B cell (primary cell): Measurements from ENCODE around the gene FGD1. TPM values are rescaled to one million over a fixed set of nuclear protein-coding genes. Genes with fewer than 3 reads are reported as not detected.

Experiments used
- ATAC-seq: fragments of 200-7000 bp; cut with Tn5 transposase; one replicate; pipeline ENCODE4 v1.10.0; 2021; ENCODE audit warnings: low read depth, mild to moderate bottlenecking, moderate number of reproducible peaks, moderate library complexity
- CTCF ChIA-PET: fragments of 350-600 bp; sonication (Branson Sonifier 250); formaldehyde crosslinking; loops from one replicate; lab custom pipeline; 2021; ENCODE audit warnings: antibody characterized with exemption, inconsistent platforms; lab: Charles Lee
- POLR2A ChIA-PET: fragments of 350-600 bp; sonication (Branson Sonifier 250); formaldehyde crosslinking; loops from one replicate; lab custom pipeline; 2021; ENCODE audit warnings: antibody characterized with exemption; lab: Charles Lee
- DNase-seq: peaks from one replicate; pipeline ENCODE4 v3.0.0; 2013
- H2AFZ ChIP-seq: 2 replicates; pipeline ENCODE4 v1.6.1; 2012; ENCODE audit warnings: mild to moderate bottlenecking, low read depth, low read length; ENCODE audit not compliant: insufficient read depth, poor library complexity, severe bottlenecking
- H3K27ac ChIP-seq, 2 donors: 1 replicate in 1 of 2; 2 replicates in 1 of 2; pipeline ENCODE4 v1.5.1; 2012 to 2013; ENCODE audit warnings: low read length in 2 of 2, mild to moderate bottlenecking in 2 of 2, moderate library complexity in 1 of 2
- H3K27me3 ChIP-seq, 4 experiments: fragments of 200-600 bp in 1 of 4; sonication (generic) in 1 of 4; replicated peaks in 1 of 4; 1 replicate in 2 of 4; 2 replicates in 2 of 4; pipeline versions ENCODE4 v1.6.1 to v1.7.0; 2013 to 2016; ENCODE audit warnings: low read length in 3 of 4, mild to moderate bottlenecking in 2 of 4, mixed read lengths in 1 of 4, moderate library complexity in 1 of 4; ENCODE audit not compliant: insufficient read depth in 4 of 4, control insufficient read depth in 3 of 4; ENCODE audit errors: control extremely low read depth in 1 of 4
- H3K36me3 ChIP-seq, 2 experiments: replicated peaks in 1 of 2; 1 replicate in 1 of 2; 2 replicates in 1 of 2; pipeline versions ENCODE4 v1.6.1 to v1.7.1; 2013; ENCODE audit warnings: low read length in 1 of 2; ENCODE audit not compliant: insufficient read depth in 2 of 2, control insufficient read depth in 1 of 2; ENCODE audit errors: control extremely low read depth in 1 of 2, extremely low read depth in 1 of 2
- H3K4me1 ChIP-seq, 2 donors: fragments of 200-600 bp in 1 of 2; sonication (generic) in 1 of 2; 1 replicate in 1 of 2; 2 replicates in 1 of 2; pipeline versions ENCODE4 v1.5.1 to v1.6.1; 2013 to 2017; ENCODE audit warnings: low read length in 2 of 2; ENCODE audit not compliant: control insufficient read depth in 2 of 2, insufficient read depth in 2 of 2
- H3K4me2 ChIP-seq: replicated peaks from 2 replicates; pipeline ENCODE3; 2012; ENCODE audit warnings: mild to moderate bottlenecking, low read depth, low read length; ENCODE audit not compliant: poor library complexity, severe bottlenecking
- H3K4me3 ChIP-seq, 5 experiments: fragments of 200-600 bp in 1 of 5; sonication (generic) in 1 of 5; 1 replicate in 3 of 5; 2 replicates in 2 of 5; pipeline versions ENCODE4 v1.5.1 to v1.7.0; 2011 to 2016; ENCODE audit warnings: low read length in 4 of 5, mild to moderate bottlenecking in 4 of 5, low read depth in 2 of 5, control low read depth in 1 of 5, moderate library complexity in 1 of 5; ENCODE audit not compliant: insufficient read depth in 1 of 5; ENCODE audit errors: control extremely low read depth in 1 of 5, extremely low read depth in 1 of 5
- H3K79me2 ChIP-seq: fragments of 200-600 bp; sonication (generic); one replicate; pipeline ENCODE4 v1.6.0; 2016; ENCODE audit warnings: low read length; ENCODE audit not compliant: control insufficient read depth, insufficient read depth
- H3K9ac ChIP-seq: fragments of 200-600 bp; sonication (generic); 2 replicates; pipeline ENCODE4 v1.6.1; 2017; ENCODE audit warnings: mild to moderate bottlenecking, low read length, moderate library complexity
- H3K9me3 ChIP-seq, 3 donors: one replicate each; pipeline versions ENCODE4 v1.6.1 to v1.7.1; 2013; ENCODE audit warnings: low read length in 2 of 3; ENCODE audit not compliant: control insufficient read depth in 2 of 3, insufficient read depth in 1 of 3; ENCODE audit errors: control extremely low read depth in 1 of 3
- H4K20me1 ChIP-seq: 2 replicates; pipeline ENCODE4 v1.6.0; 2012; ENCODE audit warnings: mild to moderate bottlenecking, low read length; ENCODE audit not compliant: insufficient read depth, control insufficient read depth, poor library complexity, severe bottlenecking
- H3K27ac Mint-ChIP-seq: one replicate; pipeline ENCODE4 v1.8.0; 2021; ENCODE audit warnings: mixed read lengths
- H3K27me3 Mint-ChIP-seq: one replicate; pipeline ENCODE4 v1.8.0; 2021; ENCODE audit warnings: mixed read lengths
- H3K4me1 Mint-ChIP-seq: one replicate; pipeline ENCODE4 v1.8.0; 2021; ENCODE audit warnings: mixed read lengths
- H3K4me3 Mint-ChIP-seq: one replicate; pipeline ENCODE4 v1.8.0; 2021; ENCODE audit warnings: mixed read lengths
- H3K9me3 Mint-ChIP-seq: one replicate; pipeline ENCODE4 v1.8.0; 2022; ENCODE audit warnings: mixed read lengths; ENCODE audit not compliant: insufficient read depth
- EZH2 ChIP-seq: IDR thresholded peaks from 2 replicates; pipeline ENCODE4 v1.6.1; 2012; ENCODE audit warnings: borderline replicate concordance, low read depth, mild to moderate bottlenecking, moderate library complexity, low read length; ENCODE audit not compliant: insufficient read depth, poor library complexity, severe bottlenecking
- WGBS: methylation state at CpG from one replicate; pipeline ENCODE4 v1.1.5; 2013; ENCODE audit warnings: missing lambda C conversion rate; ENCODE audit not compliant: insufficient coverage; 5-methylcytosine and 5-hydroxymethylcytosine counted together
- intact Hi-C: fragments of 100-400 bp; cut with micrococcal nuclease; formaldehyde crosslinking; loops from one replicate; pipeline ENCODE4 v1.10.0; 2022
- polyA plus RNA-seq: library from polyadenylated mRNA; depleted of rRNA; stranded (reverse); fragments of >200 nt; gene quantifications from 2 replicates; pipeline ENCODE4 v1.2.3, GENCODE V29; 2012
- total RNA-seq, 2 donors: library from RNA; stranded (reverse); fragments of 120-200 nt in 1 of 2; gene quantifications; 1 replicate in 1 of 2; 2 replicates in 1 of 2; pipeline versions ENCODE4 v1.2.3 to v1.2.4, GENCODE V29; 2013 to 2022
- TF ChIP-seq, protein P1 (sequence below): fragments of 200-600 bp; IDR thresholded peaks from one replicate; pipeline ENCODE4 v1.8.0; 2022; ENCODE audit warnings: antibody characterized with exemption, mild to moderate bottlenecking

Gene FGD1
- total and polyA plus RNA-seq, 2 donors (not counting 1 experiment from before 2014, with no cell fraction given) = 0.20 TPM; not detected in 1

- CTCF ChIA-PET = no interaction called here
- TF ChIP-seq EZH2 = no peak
- TF ChIP-seq, protein P1, sequence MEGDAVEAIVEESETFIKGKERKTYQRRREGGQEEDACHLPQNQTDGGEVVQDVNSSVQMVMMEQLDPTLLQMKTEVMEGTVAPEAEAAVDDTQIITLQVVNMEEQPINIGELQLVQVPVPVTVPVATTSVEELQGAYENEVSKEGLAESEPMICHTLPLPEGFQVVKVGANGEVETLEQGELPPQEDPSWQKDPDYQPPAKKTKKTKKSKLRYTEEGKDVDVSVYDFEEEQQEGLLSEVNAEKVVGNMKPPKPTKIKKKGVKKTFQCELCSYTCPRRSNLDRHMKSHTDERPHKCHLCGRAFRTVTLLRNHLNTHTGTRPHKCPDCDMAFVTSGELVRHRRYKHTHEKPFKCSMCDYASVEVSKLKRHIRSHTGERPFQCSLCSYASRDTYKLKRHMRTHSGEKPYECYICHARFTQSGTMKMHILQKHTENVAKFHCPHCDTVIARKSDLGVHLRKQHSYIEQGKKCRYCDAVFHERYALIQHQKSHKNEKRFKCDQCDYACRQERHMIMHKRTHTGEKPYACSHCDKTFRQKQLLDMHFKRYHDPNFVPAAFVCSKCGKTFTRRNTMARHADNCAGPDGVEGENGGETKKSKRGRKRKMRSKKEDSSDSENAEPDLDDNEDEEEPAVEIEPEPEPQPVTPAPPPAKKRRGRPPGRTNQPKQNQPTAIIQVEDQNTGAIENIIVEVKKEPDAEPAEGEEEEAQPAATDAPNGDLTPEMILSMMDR = no peak
- Histone ChIP-seq H3K9ac (no peak overlapping the region), H2AFZ (no peak overlapping the region), H3K27ac (no peak overlapping the region), H3K4me3 (no peak overlapping the region), H3K4me1 (no peaks in the 10 kb centered on the region), H3K9me3 (no peaks in the 10 kb centered on the region), H3K79me2 (no peaks in the 10 kb centered on the region), H3K4me2 (no peak overlapping the region), H3K27me3 (peaks cover 0 to 3% (median 0%) of the 10 kb centered on the region in 4 experiments), H3K36me3 (no peaks in the 10 kb centered on the region), H4K20me1 (no peaks in the 10 kb centered on the region)
- Mint-ChIP-seq H3K4me3 (no peak overlapping the region), H3K27ac (no peak overlapping the region), H3K4me1 (no peaks in the 10 kb centered on the region), H3K27me3 (peaks cover 8% of the 10 kb centered on the region), H3K9me3 (no peaks in the 10 kb centered on the region)
- POLR2A ChIA-PET = no interaction called here
- intact Hi-C loops = no loop called here
- WGBS = no CpG with 5 or more reads among the region's 2 CpGs
- ATAC-seq (no peak), DNase-seq (no peak)
Observed at GRCh38 chrX:54416965-54417364, 79.1 kb downstream of the FGD1 start.

DNA sequence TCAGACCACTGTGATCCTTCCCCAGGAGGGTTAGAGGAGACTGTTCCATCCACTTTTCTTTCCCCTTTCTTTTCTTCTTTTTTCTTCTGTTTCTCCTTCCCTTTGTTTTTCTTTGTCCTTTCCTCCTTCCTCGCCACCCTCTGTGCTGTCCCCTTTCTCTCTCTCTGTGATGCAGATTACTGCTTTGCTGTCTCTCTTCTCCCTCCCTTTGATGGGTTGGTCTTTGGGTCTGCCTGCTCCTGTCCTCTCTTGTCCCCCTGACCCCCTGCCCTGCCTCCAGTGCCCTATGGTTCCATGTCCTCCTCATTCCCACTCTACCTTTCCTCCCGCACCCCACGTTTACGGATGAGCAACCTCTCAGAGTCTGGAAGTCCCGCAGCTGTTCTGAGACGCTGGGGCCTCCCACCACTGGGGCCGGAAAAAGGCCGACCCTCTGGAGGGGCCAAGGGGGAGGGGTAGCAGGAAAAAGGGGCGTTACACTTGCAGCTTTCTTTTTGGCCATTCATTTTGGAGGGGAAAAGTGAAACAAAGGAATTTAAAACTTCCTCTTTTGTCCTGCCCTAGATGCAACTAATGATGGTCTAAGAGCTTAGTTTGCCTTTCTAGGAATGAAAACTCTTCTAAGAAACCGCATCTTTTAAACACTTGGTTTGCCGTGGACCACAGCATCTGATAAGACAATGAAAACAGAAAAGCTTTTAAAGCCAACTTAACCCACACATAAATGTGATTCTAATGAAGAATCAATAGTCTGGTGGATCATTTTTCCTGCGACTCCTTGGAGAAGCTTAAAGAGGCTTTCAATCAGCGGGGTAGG lies 80.3 kb downstream of the FGD1 start:
- no peak for DNase-seq
- CTCF ChIA-PET = no interaction called here
- H3K36me3 ChIP-seq = no peaks in the 10 kb centered on the region
- WGBS = no CpG with 5 or more reads among the region's 13 CpGs
- no peak overlapping the region for H3K27ac Mint-ChIP-seq
- POLR2A ChIA-PET = no interaction called here
- no peaks in the 10 kb centered on the region for H3K4me1 ChIP-seq
- H3K9me3 ChIP-seq = no peaks in the 10 kb centered on the region
- peaks cover 8% of the 10 kb centered on the region for H3K27me3 Mint-ChIP-seq
- intact Hi-C loops = no loop called here
- no peak overlapping the region for H3K4me3 ChIP-seq
- no peak overlapping the region for H3K9ac ChIP-seq
- H3K4me1 Mint-ChIP-seq = no peaks in the 10 kb centered on the region
- H3K4me2 ChIP-seq = no peak overlapping the region
- no peaks in the 10 kb centered on the region for H3K9me3 Mint-ChIP-seq
- no peak for ATAC-seq
- no peaks in the 10 kb centered on the region for H4K20me1 ChIP-seq
- peaks cover 0 to 3% (median 0%) of the 10 kb centered on the region in 4 experiments for H3K27me3 ChIP-seq
- H3K27ac ChIP-seq = no peak overlapping the region
- H2AFZ ChIP-seq = no peak overlapping the region
- H3K79me2 ChIP-seq = no peaks in the 10 kb centered on the region
- no peak for TF ChIP-seq EZH2
- TF ChIP-seq, protein P1 = no peak
- no peak overlapping the region for H3K4me3 Mint-ChIP-seq
